ENCODE data around the gene IBA57.

DNA sequence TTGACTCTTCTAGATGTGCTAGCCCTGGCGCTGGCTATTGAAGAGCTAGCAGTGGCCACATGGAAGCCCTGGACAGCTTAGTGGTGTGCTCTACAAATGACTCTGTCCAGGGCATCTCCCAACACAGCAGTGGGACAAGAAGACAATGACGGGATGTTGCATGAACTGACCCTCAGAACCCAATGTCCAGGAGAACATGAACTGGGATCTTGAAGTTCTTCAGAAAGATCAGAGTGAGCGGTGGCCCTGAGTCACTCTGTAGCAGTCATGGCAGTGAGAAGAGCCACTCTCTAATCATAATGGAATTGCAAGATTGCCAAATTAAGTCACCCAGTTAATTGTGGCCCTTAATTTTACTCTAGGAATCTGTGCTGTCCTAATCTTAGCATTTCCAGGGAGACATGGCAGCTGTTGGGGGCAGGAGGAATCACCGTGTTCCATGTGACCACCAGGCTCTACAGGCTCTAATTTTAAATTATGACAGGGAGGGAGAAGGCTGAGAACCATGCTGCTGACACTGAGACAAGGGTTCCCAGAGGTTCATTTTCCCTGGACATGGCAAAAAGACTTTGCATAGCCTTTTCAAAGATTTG, 32.0 kb downstream of the IBA57 start:
- TF ChIP-seq EP300 (IDR thresholded peaks at IDR 0.05; ENCODE audit: borderline replicate concordance in 1 of 2, low read depth in 1 of 2, low read length in 1 of 2): no peak
- TF ChIP-seq RAD21 (IDR thresholded peaks at IDR 0.05; ENCODE audit: low read length): no peak
- TF ChIP-seq, protein P1, sequence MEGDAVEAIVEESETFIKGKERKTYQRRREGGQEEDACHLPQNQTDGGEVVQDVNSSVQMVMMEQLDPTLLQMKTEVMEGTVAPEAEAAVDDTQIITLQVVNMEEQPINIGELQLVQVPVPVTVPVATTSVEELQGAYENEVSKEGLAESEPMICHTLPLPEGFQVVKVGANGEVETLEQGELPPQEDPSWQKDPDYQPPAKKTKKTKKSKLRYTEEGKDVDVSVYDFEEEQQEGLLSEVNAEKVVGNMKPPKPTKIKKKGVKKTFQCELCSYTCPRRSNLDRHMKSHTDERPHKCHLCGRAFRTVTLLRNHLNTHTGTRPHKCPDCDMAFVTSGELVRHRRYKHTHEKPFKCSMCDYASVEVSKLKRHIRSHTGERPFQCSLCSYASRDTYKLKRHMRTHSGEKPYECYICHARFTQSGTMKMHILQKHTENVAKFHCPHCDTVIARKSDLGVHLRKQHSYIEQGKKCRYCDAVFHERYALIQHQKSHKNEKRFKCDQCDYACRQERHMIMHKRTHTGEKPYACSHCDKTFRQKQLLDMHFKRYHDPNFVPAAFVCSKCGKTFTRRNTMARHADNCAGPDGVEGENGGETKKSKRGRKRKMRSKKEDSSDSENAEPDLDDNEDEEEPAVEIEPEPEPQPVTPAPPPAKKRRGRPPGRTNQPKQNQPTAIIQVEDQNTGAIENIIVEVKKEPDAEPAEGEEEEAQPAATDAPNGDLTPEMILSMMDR (IDR thresholded peaks at IDR 0.05): no peak
- TF ChIP-seq RFX5 (IDR thresholded peaks at IDR 0.05; ENCODE audit: low read length): no peak
- TF ChIP-seq, protein P2, sequence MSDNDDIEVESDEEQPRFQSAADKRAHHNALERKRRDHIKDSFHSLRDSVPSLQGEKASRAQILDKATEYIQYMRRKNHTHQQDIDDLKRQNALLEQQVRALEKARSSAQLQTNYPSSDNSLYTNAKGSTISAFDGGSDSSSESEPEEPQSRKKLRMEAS (IDR thresholded peaks at IDR 0.05; ENCODE audit: low read depth): no peak
